Myocyte (in vitro differentiated cells): ENCODE data around the gene CAPN11. TPM values are rescaled to one million over a fixed set of nuclear protein-coding genes. Genes with fewer than 3 reads are reported as not detected.
"Not testable (repeated sequence)": the region's sequence is repeated elsewhere in the genome, so short reads cannot be mapped to it uniquely, and the experiment has no call there.

Experiments used
- DNase-seq: peaks from one replicate; pipeline ENCODE4 v3.0.0-alpha.2; 2012; ENCODE audit warnings: low read depth
- total RNA-seq: library from RNA; depleted of rRNA; stranded (reverse); fragments of >200 nt; gene quantifications from 2 replicates; pipeline ENCODE4 v1.2.3, GENCODE V29; 2014

The CAPN11 gene
- total RNA-seq, 1 donor from 2014 or later, result 1.0 TPM

GRCh38 chr6:44129841-44130322 is 28.7 kb upstream of the CAPN11 start:
- no peak for DNase-seq

GRCh38 chr6:44131892-44132291 is 26.7 kb upstream of the CAPN11 start:
- no peak for DNase-seq

- no peak for DNase-seq
These were observed 26.1 kb upstream of the CAPN11 start for GRCh38 chr6:44132476-44132875.

- peak; percentile 41 for DNase-seq
These were observed 25.4 kb upstream of the CAPN11 start for GRCh38 chr6:44133003-44133931.

GRCh38 chr6:44133981-44134711 is 24.5 kb upstream of the CAPN11 start:
- DNase-seq, result no peak

- DNase-seq, result no peak
These were observed 23.4 kb upstream of the CAPN11 start for GRCh38 chr6:44135173-44135758.

- DNase-seq, result no peak
These were observed 22.7 kb upstream of the CAPN11 start for GRCh38 chr6:44135875-44136274.

- no peak for DNase-seq
These were observed 19.8 kb upstream of the CAPN11 start for GRCh38 chr6:44138717-44139350.

- no peak for DNase-seq
These were observed 19.3 kb upstream of the CAPN11 start for GRCh38 chr6:44139351-44139743.

- DNase-seq, result no peak
These were observed 15.8 kb upstream of the CAPN11 start for GRCh38 chr6:44142835-44143234.

GRCh38 chr6:44143731-44144130 is 14.9 kb upstream of the CAPN11 start:
- DNase-seq, result no peak

GRCh38 chr6:44144536-44144935 is 14.1 kb upstream of the CAPN11 start:
- not testable (repeated sequence) for DNase-seq

GRCh38 chr6:44145839-44146238 is 12.8 kb upstream of the CAPN11 start:
- DNase-seq, result no peak

GRCh38 chr6:44146685-44147084 is 11.9 kb upstream of the CAPN11 start:
- no peak for DNase-seq

GRCh38 chr6:44147256-44147655 is 11.4 kb upstream of the CAPN11 start:
- DNase-seq, result no peak

- no peak for DNase-seq
These were observed 10.3 kb upstream of the CAPN11 start for GRCh38 chr6:44148306-44148705.

GRCh38 chr6:44149369-44150012 is 9.1 kb upstream of the CAPN11 start:
- DNase-seq, result no peak

- no peak for DNase-seq
These were observed 8.2 kb upstream of the CAPN11 start for GRCh38 chr6:44150317-44150917.

- peak; percentile 60 for DNase-seq
These were observed 7.1 kb upstream of the CAPN11 start for GRCh38 chr6:44151348-44152108.

GRCh38 chr6:44152109-44152461 is 6.5 kb upstream of the CAPN11 start:
- DNase-seq, result no peak
